Raji (cell line): ENCODE results near the gene PLEKHA7.

Source experiments
- POLR2A ChIP-seq: IDR thresholded peaks from 2 replicates; pipeline ENCODE4 v1.6.1; 2011; ENCODE audit warnings: low read depth, low read length, control low read depth; ENCODE audit not compliant: insufficient read depth

Gene PLEKHA7

DNA sequence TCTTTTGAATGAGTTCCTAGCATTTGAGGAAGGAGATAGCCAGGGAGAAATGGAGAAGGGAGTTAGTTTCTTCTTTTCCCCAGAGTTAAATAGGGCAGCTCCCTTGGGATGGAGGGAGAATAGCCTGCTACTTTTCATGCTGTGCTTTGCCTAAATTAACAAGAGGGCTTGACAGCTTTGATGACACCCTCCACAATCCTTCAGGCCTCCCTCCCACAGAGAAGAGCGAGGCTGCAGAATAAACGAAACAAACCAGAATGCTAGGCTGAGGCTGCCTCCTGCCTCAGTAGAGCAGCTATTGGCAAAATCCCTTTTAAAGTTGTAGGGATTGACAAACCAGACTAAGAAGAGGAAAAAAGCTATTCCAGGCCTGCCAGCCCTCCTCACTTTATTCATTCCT, 181.2 kb downstream of the PLEKHA7 start:
- no peak for TF ChIP-seq POLR2A

DNA sequence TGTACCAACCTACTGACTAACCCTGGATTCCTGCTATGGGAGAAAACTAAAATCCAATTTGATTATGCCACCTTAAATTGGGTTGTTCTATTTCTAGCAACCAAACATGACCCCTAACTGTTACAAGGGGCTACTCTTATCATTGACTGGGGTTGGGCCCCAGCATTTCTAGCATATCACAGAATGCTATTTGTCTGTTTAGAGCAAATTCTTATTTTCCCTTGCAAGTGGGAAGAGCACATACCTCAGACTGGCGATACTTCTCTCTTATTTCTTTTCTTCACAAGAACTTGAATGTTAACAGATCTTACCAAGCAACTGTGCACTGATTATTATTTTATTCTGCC, 182.0 kb downstream of the PLEKHA7 start:
- TF ChIP-seq POLR2A = no peak

DNA sequence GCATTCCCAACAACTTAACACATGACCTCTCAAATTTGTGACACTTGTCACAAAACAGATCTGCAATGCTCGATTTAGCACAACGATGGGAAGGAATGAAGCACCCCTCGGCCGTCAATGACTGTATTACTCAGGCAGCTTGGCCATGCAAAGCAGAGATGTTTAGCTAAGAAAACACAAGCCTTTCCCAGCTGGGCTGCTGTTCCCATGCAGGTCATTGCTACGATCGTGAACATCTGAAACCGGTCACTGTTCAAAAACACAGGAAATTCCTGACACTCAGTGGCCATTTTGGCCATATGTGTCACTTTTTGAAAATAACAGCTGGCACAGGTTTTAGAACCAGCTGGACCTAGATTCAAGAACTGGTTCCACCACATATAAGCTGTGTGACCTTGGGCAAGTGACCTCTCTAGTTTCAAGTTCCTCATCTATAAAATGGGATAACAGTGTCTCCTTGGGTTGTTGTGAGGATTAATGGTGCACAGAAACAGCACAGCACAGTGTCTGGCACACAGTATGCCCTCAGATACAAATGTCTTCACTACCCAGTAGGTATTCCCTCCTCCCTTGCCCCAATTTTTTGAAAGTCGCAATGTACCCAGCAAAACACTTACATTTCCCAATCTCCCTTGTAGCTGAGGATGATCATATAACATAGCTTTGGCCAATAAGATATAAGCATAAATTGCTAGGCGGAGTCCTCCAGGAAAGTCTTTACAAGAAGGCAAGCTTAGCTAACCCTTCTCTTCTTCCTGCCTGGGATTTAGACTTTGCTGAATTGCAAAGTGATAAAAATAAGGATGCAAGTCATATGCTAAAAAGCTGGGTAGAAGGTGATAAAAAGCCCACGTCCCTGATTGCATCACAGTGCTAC, 182.7 kb downstream of the PLEKHA7 start:
- TF ChIP-seq POLR2A = no peak

GRCh38 chr11:16827139-16827538, 187.1 kb downstream of the PLEKHA7 start:
- TF ChIP-seq POLR2A = no peak

GRCh38 chr11:16825968-16826367, 188.2 kb downstream of the PLEKHA7 start:
- TF ChIP-seq POLR2A = no peak

DNA sequence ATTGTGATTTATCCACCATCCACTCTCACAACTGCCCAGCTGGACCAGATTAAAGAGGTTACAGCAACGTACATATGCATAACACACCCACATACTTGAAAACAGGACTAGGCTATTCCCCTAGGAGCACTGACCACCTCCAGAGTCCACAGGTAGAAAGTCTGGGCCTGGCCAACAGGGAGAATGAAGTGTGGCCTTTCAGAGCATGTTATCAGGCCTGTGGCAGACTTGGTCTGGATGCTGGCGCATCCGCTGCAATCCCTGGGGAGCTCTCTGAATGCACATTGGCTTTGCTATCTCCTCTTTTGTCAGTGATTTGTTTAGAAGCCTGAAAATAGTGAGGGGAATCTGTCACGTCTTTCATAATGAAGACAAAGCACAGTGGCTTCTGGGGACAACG, 189.1 kb downstream of the PLEKHA7 start:
- TF ChIP-seq POLR2A = no peak

DNA sequence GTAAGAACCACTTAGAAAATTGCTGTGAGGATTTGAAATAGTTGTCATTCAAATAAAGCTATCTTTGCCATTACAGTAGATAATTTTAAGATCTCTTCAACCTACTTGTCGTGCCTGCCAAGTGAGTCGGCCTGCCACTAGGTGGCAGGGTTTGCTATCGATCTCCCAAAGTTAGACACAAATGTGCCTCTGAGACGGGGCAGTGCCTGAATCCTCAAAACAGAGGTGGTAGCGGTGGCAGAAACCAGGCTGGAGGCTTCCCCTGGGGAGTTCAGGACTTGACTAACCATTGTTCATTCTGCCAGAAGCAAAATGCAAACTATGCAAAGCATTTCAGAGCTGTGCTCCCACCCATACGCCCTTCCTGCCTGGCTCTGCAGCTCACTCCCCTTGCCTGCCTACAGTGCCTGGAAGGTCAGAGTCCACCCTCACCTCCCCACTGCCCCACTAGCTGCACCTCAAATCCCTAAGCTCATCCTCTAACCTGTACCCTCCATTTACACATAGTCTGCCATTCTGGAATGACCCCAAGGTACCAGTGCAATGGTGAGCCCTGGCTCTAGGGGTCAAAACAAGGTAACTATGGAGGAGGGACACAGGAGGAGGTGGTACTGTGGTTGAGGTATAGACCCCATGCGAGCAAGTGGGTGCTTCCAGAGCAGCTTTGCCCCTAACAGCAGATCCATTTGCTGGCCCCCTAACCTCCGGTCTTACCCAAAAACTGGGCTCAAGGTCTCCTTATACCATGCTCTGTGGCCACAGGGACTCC, 193.7 kb downstream of the PLEKHA7 start:
- TF ChIP-seq POLR2A = no peak

DNA sequence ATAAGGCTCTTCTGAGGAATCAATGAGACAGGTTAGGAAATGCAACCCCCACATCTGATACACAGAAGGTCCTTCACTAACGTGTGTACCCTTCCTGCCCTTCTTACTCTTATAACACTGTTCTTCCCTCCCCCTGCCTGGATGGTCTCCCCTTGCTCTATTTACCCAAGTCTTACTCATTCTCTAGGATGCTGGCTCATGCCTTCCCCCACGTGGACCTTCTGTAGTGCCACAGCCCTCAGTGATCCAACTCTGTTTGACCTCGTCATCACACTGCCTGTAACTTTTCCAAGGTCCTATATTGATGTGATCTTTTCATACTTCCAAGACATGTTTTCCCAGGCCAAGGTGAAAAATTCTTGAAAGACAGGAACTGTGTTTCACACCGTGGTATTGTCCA, 195.9 kb downstream of the PLEKHA7 start:
- TF ChIP-seq POLR2A = no peak

DNA sequence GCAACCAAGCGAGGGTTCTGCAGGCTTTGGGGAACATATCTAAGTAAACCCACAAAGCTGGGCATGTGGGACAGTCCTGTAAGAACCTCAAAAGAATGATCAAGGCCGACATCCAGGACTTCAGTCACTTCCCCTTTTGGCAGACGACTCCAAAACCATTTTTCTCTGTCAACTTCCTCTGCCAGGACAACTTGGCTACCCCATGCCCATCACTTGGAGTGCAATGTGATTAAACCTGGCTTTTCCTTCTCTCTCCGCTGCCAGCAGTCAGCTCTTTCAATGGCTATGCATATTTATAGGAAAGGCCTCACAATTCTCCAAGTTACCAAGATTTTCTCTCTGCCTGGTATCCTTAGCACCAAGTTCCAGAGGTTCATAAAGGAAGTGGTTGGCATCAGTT, 196.9 kb downstream of the PLEKHA7 start:
- TF ChIP-seq POLR2A = no peak

- TF ChIP-seq POLR2A = no peak
Measured at GRCh38 chr11:16816358-16817270, 197.6 kb downstream of the PLEKHA7 start.

- TF ChIP-seq POLR2A = no peak
Measured at GRCh38 chr11:16815047-16815767, 199.0 kb downstream of the PLEKHA7 start.

GRCh38 chr11:16814410-16815046, 199.7 kb downstream of the PLEKHA7 start:
- no peak for TF ChIP-seq POLR2A

- no peak for TF ChIP-seq POLR2A
Measured at GRCh38 chr11:16813126-16813525, 201.1 kb downstream of the PLEKHA7 start.

- no peak for TF ChIP-seq POLR2A
Measured at GRCh38 chr11:16812274-16812673, 201.9 kb downstream of the PLEKHA7 start.
